HG02973 (cell line): ENCODE results near the gene VPS26A.
"Not testable (repeated sequence)": the region's sequence is repeated elsewhere in the genome, so short reads cannot be mapped to it uniquely, and the experiment has no call there.

Experiments
- ATAC-seq: cut with Tn5 transposase; IDR thresholded peaks from one replicate; pipeline ENCODE4 v1.9.1; 2021; ENCODE audit warnings: moderate library complexity; ENCODE audit not compliant: unreplicated experiment

VPS26A gene

DNA sequence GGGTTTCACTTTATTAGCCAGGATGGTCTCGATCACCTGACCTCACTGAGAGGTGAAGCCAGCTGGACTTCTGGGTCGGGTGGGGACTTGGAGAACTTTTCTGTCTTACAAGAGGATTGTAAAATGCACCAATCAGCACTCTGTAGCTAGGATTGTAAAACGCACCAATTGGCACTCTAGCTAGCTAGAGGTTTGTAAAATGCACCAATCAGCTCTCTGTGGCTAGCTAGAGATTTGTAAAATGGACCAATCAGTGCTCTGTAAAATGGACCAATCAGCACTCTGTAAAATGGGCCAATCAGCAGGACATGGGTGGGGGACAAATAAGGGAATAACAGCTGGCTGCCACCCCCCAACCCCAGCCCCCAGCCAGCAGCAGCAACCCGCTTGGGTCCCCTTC is 51.3 kb downstream of the VPS26A start:
- ATAC-seq: not testable (repeated sequence)

- ATAC-seq: no peak
Observed at GRCh38 chr10:69176823-69177222, 52.8 kb downstream of the VPS26A start.

DNA sequence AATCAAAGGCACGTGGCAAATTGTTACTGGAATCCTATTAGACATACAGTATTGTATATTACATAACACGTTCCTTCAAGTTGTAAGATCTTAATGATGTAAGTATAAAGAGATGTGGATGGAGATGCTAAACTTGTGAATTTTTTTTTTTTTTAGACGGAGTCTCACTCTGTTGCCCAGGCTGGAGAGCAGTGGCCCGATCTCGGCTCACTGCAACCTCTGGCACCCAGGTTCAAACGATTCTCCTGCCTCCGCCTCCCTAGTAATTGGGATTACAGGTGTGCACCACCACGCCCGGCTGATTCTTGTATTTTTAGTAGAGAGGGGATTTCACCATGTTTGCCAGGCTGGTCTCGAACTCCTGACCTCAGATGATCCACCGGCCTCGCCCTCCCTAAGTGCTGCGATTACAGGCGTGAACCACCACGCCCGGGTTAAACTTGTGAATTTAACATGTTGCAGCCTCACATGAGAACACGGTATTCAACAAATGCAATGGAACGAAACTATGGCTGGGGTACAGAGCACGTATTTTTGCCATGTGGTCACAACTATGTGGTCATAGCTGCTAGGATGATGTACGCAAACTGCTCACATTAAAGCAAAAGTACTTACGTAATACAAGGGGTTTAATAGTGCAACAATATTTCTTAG is 55.2 kb downstream of the VPS26A start:
- ATAC-seq: peak; percentile 18

DNA sequence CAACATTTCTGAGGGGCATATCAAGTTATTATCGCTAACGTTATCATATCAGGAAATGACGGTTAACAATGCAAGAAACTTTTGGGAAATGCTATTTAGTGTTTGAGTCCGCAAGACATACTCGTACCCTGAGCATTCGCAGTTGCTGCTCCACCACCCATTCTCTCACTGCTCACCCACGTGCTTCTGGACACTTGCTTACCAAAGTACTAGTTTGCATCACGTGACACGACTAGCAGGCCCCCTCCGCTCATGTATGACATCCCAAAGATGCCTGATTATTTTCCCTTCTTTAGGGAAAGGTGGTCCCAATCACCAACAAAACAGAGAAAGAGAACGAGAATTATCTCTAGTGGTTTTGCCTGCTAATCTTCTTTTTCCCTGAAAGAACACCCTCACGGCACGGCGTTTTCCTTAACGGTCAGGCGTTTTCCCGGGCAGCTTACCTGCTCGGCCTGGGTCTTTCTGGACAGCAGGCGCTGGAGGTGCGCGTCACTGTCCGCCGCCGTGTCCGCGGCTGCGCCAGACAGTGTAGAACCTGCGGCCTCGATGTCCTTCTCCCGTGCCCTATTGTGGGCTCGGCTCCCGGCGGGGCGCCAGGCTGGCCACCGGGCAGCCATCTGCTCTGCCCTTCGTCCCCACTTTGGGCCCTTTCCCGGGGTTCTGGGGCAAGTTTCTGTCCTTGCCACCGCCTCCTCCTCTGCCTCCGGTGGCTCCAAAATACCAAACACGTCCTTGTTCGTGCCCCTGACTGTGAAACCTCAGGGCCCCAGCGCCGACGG is 56.0 kb downstream of the VPS26A start, which contains the start of gene SUPV3L1:
Gene SUPV3L1, plus strand, starts transcription at position 492 of the 782 bp plus-strand sequence. Its CDS starts 58 bp downstream, at position 550.
- ATAC-seq: peak; percentile 70

GRCh38 chr10:69180525-69181204 is 56.7 kb downstream of the VPS26A start:
- ATAC-seq: peak; percentile 25

- no peak for ATAC-seq
Observed at GRCh38 chr10:69181433-69181832, 57.5 kb downstream of the VPS26A start.

DNA sequence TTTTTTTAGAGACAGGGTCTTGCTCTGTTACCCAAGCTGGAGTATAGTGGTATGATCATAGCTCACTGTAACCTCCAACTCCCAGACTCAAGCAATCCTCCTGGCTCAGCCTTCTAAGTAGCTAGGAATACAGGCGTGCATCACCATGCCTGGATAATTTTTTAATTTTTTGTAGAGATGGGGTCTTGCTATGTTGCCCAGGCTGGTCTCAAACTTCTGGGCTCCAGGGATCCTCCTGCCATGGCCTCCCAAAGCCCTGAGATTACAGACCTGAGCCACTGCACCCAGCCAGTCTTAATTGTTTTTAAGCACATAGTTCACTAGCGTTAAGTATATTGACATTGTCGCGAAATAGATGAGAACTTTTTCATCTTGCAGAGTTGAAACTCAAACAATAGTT is 58.0 kb downstream of the VPS26A start:
- ATAC-seq: no peak

DNA sequence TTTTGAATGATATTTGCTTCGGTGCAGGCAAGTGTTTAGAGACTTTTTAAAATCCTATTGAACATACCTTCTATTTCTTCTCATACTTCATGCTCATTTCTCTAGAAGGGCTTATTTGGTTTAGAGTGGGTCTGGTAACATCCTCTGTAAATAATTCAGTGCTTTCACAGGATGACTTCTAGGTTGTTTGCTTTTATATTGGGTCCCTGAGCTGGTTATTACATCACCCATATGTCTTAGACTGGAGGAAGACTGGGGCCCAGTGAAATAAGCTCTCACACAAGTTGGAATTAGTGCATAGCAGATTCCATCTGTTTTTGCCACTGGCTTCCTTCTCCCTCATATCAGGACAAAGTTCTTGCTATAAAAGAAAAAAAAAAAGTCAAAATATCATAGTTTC is 62.5 kb downstream of the VPS26A start:
- no peak for ATAC-seq

- ATAC-seq: no peak
Observed at GRCh38 chr10:69201045-69201444, 77.1 kb downstream of the VPS26A start.

GRCh38 chr10:69202332-69202731 is 78.4 kb downstream of the VPS26A start:
- no peak for ATAC-seq

GRCh38 chr10:69208761-69209160 is 84.8 kb downstream of the VPS26A start:
- no peak for ATAC-seq

GRCh38 chr10:69209787-69210484 is 86.0 kb downstream of the VPS26A start:
- no peak for ATAC-seq

- ATAC-seq: no peak
Observed at GRCh38 chr10:69211104-69211503, 87.1 kb downstream of the VPS26A start.

DNA sequence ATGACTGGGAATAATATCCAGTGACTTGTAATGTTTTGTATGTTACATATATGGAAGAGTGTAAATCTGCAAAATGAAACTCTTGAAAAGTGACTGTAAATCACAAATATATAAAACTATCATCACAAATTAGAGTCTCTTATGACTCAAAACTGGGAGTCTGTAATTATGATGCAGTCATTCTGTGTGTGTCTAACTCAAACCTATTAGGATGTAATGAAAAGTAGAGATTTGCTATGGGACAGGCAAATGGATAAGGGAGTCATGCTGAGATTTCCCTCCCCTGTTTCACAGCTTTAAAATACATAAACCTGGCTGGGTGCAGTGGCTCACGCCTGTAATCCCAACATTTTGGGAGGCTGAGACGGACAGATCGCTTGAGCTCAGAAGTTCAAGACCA is 87.5 kb downstream of the VPS26A start:
- no peak for ATAC-seq

- ATAC-seq: no peak
Observed at GRCh38 chr10:69213591-69214311, 89.8 kb downstream of the VPS26A start.

DNA sequence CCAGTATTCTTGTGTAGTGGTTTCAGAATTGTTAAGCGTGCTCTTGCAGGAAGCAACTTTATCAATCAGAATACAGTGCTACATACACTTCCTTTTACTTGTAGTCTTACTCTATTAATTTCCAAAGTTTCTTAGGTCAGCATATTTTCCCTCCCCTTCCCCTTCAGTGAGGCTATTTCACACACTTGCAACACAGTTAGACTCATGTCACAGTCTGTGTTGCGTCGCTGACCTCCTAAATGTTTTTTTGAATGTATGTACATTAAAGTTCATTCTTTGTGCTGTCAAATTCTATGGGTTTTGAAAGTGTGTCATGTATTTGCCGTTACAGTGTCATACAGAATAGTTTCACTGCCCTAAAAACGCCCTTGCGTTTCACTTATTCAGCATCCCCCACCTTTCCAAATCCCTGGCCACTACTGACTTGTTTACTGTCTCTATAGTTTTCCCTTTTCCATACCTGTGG is 90.7 kb downstream of the VPS26A start:
- no peak for ATAC-seq

GRCh38 chr10:69215405-69216171 is 91.6 kb downstream of the VPS26A start:
- ATAC-seq: no peak

- no peak for ATAC-seq
Observed at GRCh38 chr10:69216577-69217118, 92.7 kb downstream of the VPS26A start.

GRCh38 chr10:69217119-69217754 is 93.3 kb downstream of the VPS26A start:
- no peak for ATAC-seq
